ENCODE data around the gene P4HA1.

The P4HA1 gene

GRCh38 chr10:73096449-73097304, at the start of gene P4HA1:
TSS of gene P4HA1 (minus strand) at chr10:73096866. CDS start at chr10:73074883, 21,983 bp downstream.
- peak within 1 kb of the TSS; percentile 99 for H3K9ac ChIP-seq (ENCODE audit: low read length)
- H3K27me3 ChIP-seq (replicated peaks; ENCODE audit: control insufficient read depth, insufficient read depth, low read length) = no peaks in the 10 kb centered on the region
- no peaks in the 10 kb centered on the region for H3K9me3 ChIP-seq (ENCODE audit: control insufficient read depth, low read length)
- H3K4me3 ChIP-seq (ENCODE audit: low read length) = peak within 1 kb of the TSS; percentile 92
- H3K36me3 ChIP-seq (ENCODE audit: control insufficient read depth, insufficient read depth, low read length, severe bottlenecking) = no peaks in the 10 kb centered on the region
- peak; percentile 100 for DNase-seq (ENCODE audit: low read depth)
- H3K4me1 ChIP-seq (ENCODE audit: control insufficient read depth, insufficient read depth, low read length) = peaks cover 33% of the 10 kb centered on the region

- Histone ChIP-seq H3K4me1 (ENCODE audit: control insufficient read depth, insufficient read depth, low read length) (peaks cover 2% of the 10 kb centered on the region), H3K36me3 (ENCODE audit: control insufficient read depth, insufficient read depth, low read length, severe bottlenecking) (peaks cover 90% of the 10 kb centered on the region), H3K27me3 (replicated peaks; ENCODE audit: control insufficient read depth, insufficient read depth, low read length) (no peaks in the 10 kb centered on the region), H3K9me3 (ENCODE audit: control insufficient read depth, low read length) (no peaks in the 10 kb centered on the region), H3K4me3 (ENCODE audit: low read length) (no peak overlapping the region), H3K9ac (ENCODE audit: low read length) (no peak overlapping the region)
- no peak for DNase-seq (ENCODE audit: low read depth)
Observed at GRCh38 chr10:73141603-73142002, 44.9 kb upstream of the P4HA1 start.

- Histone ChIP-seq H3K9me3 (ENCODE audit: control insufficient read depth, low read length) (no peaks in the 10 kb centered on the region), H3K4me1 (ENCODE audit: control insufficient read depth, insufficient read depth, low read length) (peaks cover 2% of the 10 kb centered on the region), H3K36me3 (ENCODE audit: control insufficient read depth, insufficient read depth, low read length, severe bottlenecking) (peaks cover 90% of the 10 kb centered on the region), H3K27me3 (replicated peaks; ENCODE audit: control insufficient read depth, insufficient read depth, low read length) (no peaks in the 10 kb centered on the region), H3K9ac (ENCODE audit: low read length) (peak overlapping the region; percentile 2), H3K4me3 (ENCODE audit: low read length) (no peak overlapping the region)
- no peak for DNase-seq (ENCODE audit: low read depth)
Observed at GRCh38 chr10:73139251-73139650, 42.6 kb upstream of the P4HA1 start.

- peaks cover 90% of the 10 kb centered on the region for H3K36me3 ChIP-seq (ENCODE audit: control insufficient read depth, insufficient read depth, low read length, severe bottlenecking)
- H3K27me3 ChIP-seq (replicated peaks; ENCODE audit: control insufficient read depth, insufficient read depth, low read length) = no peaks in the 10 kb centered on the region
- no peaks in the 10 kb centered on the region for H3K9me3 ChIP-seq (ENCODE audit: control insufficient read depth, low read length)
- DNase-seq (ENCODE audit: low read depth) = no peak
- no peak overlapping the region for H3K4me3 ChIP-seq (ENCODE audit: low read length)
- H3K9ac ChIP-seq (ENCODE audit: low read length) = no peak overlapping the region
- H3K4me1 ChIP-seq (ENCODE audit: control insufficient read depth, insufficient read depth, low read length) = peaks cover 5% of the 10 kb centered on the region
Observed at GRCh38 chr10:73136627-73137026, 40.0 kb upstream of the P4HA1 start.

GRCh38 chr10:73134727-73135126, 38.1 kb upstream of the P4HA1 start:
- H3K9me3 ChIP-seq (ENCODE audit: control insufficient read depth, low read length) = no peaks in the 10 kb centered on the region
- no peaks in the 10 kb centered on the region for H3K27me3 ChIP-seq (replicated peaks; ENCODE audit: control insufficient read depth, insufficient read depth, low read length)
- peaks cover 96% of the 10 kb centered on the region for H3K36me3 ChIP-seq (ENCODE audit: control insufficient read depth, insufficient read depth, low read length, severe bottlenecking)
- H3K4me3 ChIP-seq (ENCODE audit: low read length) = no peak overlapping the region
- H3K4me1 ChIP-seq (ENCODE audit: control insufficient read depth, insufficient read depth, low read length) = peaks cover 14% of the 10 kb centered on the region
- H3K9ac ChIP-seq (ENCODE audit: low read length) = no peak overlapping the region
- no peak for DNase-seq (ENCODE audit: low read depth)

GRCh38 chr10:73131913-73132686, 35.4 kb upstream of the P4HA1 start:
- DNase-seq (ENCODE audit: low read depth) = no peak
- no peaks in the 10 kb centered on the region for H3K9me3 ChIP-seq (ENCODE audit: control insufficient read depth, low read length)
- H3K4me1 ChIP-seq (ENCODE audit: control insufficient read depth, insufficient read depth, low read length) = peaks cover 12% of the 10 kb centered on the region
- no peak overlapping the region for H3K9ac ChIP-seq (ENCODE audit: low read length)
- no peaks in the 10 kb centered on the region for H3K27me3 ChIP-seq (replicated peaks; ENCODE audit: control insufficient read depth, insufficient read depth, low read length)
- peaks cover 88% of the 10 kb centered on the region for H3K36me3 ChIP-seq (ENCODE audit: control insufficient read depth, insufficient read depth, low read length, severe bottlenecking)
- H3K4me3 ChIP-seq (ENCODE audit: low read length) = no peak overlapping the region

GRCh38 chr10:73131301-73131700, 34.6 kb upstream of the P4HA1 start:
- Histone ChIP-seq H3K4me1 (ENCODE audit: control insufficient read depth, insufficient read depth, low read length) (peaks cover 12% of the 10 kb centered on the region), H3K9ac (ENCODE audit: low read length) (no peak overlapping the region), H3K36me3 (ENCODE audit: control insufficient read depth, insufficient read depth, low read length, severe bottlenecking) (peaks cover 83% of the 10 kb centered on the region), H3K27me3 (replicated peaks; ENCODE audit: control insufficient read depth, insufficient read depth, low read length) (no peaks in the 10 kb centered on the region), H3K9me3 (ENCODE audit: control insufficient read depth, low read length) (no peaks in the 10 kb centered on the region), H3K4me3 (ENCODE audit: low read length) (no peak overlapping the region)
- DNase-seq (ENCODE audit: low read depth) = peak; percentile 18

GRCh38 chr10:73126343-73126742, 29.7 kb upstream of the P4HA1 start:
- DNase-seq (ENCODE audit: low read depth) = no peak
- H3K36me3 ChIP-seq (ENCODE audit: control insufficient read depth, insufficient read depth, low read length, severe bottlenecking) = peaks cover 54% of the 10 kb centered on the region
- no peak overlapping the region for H3K4me3 ChIP-seq (ENCODE audit: low read length)
- no peaks in the 10 kb centered on the region for H3K9me3 ChIP-seq (ENCODE audit: control insufficient read depth, low read length)
- no peaks in the 10 kb centered on the region for H3K27me3 ChIP-seq (replicated peaks; ENCODE audit: control insufficient read depth, insufficient read depth, low read length)
- H3K9ac ChIP-seq (ENCODE audit: low read length) = no peak overlapping the region
- H3K4me1 ChIP-seq (ENCODE audit: control insufficient read depth, insufficient read depth, low read length) = peaks cover 6% of the 10 kb centered on the region

- no peak overlapping the region for H3K4me3 ChIP-seq (ENCODE audit: low read length)
- H3K36me3 ChIP-seq (ENCODE audit: control insufficient read depth, insufficient read depth, low read length, severe bottlenecking) = peaks cover 12% of the 10 kb centered on the region
- H3K27me3 ChIP-seq (replicated peaks; ENCODE audit: control insufficient read depth, insufficient read depth, low read length) = no peaks in the 10 kb centered on the region
- H3K9me3 ChIP-seq (ENCODE audit: control insufficient read depth, low read length) = no peaks in the 10 kb centered on the region
- H3K4me1 ChIP-seq (ENCODE audit: control insufficient read depth, insufficient read depth, low read length) = peaks cover 36% of the 10 kb centered on the region
- DNase-seq (ENCODE audit: low read depth) = no peak
- no peak overlapping the region for H3K9ac ChIP-seq (ENCODE audit: low read length)
Observed at GRCh38 chr10:73119952-73120351, 23.3 kb upstream of the P4HA1 start.

- Histone ChIP-seq H3K4me3 (ENCODE audit: low read length) (no peak overlapping the region), H3K9ac (ENCODE audit: low read length) (no peak overlapping the region), H3K27me3 (replicated peaks; ENCODE audit: control insufficient read depth, insufficient read depth, low read length) (no peaks in the 10 kb centered on the region), H3K36me3 (ENCODE audit: control insufficient read depth, insufficient read depth, low read length, severe bottlenecking) (peaks cover 8% of the 10 kb centered on the region), H3K4me1 (ENCODE audit: control insufficient read depth, insufficient read depth, low read length) (peaks cover 36% of the 10 kb centered on the region), H3K9me3 (ENCODE audit: control insufficient read depth, low read length) (no peaks in the 10 kb centered on the region)
- DNase-seq (ENCODE audit: low read depth) = no peak
Observed at GRCh38 chr10:73119457-73119856, 22.8 kb upstream of the P4HA1 start.

GRCh38 chr10:73117976-73118743, 21.5 kb upstream of the P4HA1 start:
- DNase-seq (ENCODE audit: low read depth) = peak; percentile 76
- Histone ChIP-seq H3K36me3 (ENCODE audit: control insufficient read depth, insufficient read depth, low read length, severe bottlenecking) (no peaks in the 10 kb centered on the region), H3K4me1 (ENCODE audit: control insufficient read depth, insufficient read depth, low read length) (peaks cover 45% of the 10 kb centered on the region), H3K9ac (ENCODE audit: low read length) (peak overlapping the region; percentile 64), H3K4me3 (ENCODE audit: low read length) (peak overlapping the region; percentile 63), H3K27me3 (replicated peaks; ENCODE audit: control insufficient read depth, insufficient read depth, low read length) (no peaks in the 10 kb centered on the region), H3K9me3 (ENCODE audit: control insufficient read depth, low read length) (no peaks in the 10 kb centered on the region)

All from adipocyte (in vitro differentiated cells).